ENCODE measurements around the gene FES. TPM values are rescaled to one million over a fixed set of nuclear protein-coding genes. Genes with fewer than 3 reads are reported as not detected.
A peak's percentile ranks its signal among the peaks of the same experiment; 100 is the strongest.

The FES gene
- total and polyA plus RNA-seq, 2 of the 13 experiments (the other 11 are each of a cell fraction or from before 2014, with no cell fraction given), result 4.0 to 9.5 TPM

DNA sequence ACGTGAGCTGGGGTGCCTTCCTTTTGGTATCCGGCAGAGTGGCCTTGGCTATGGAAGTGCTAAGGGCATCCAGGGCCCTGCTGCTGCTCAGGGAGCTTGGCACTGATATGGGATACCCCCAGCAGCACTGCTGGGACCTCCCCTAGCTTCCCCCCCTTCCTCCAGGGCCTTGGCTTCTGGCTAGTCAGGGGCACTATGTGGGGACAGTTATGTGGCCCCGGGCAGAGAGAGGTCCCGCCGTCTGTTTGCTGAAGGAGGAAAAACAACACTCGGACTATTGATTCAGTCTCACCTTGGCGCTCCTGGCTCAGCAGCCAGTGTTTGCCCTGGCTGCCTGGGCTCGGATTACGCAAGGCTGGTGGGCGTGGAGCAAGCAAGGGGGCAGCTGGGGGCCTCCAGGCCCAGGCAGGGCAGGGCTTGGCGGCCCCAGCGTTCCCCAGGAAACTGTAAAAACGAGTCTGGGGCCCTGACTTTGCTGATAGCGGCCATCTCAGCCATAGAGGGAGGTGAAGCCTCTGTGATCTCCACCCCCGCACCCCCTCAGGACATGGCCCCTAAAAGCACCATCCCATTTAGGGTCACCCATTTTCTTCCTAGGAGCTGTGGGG, 10.2 kb upstream of the FES start:
- intact Hi-C loops (cut with micrococcal nuclease; ENCODE audit: unreplicated experiment) (loop anchor here (1.0 to 5.0 kb wide), 2 partner anchors 13 to 382 kb away; no protein-coding TSS in a partner anchor), in situ Hi-C loops (cut with HindIII; ENCODE audit: extremely low pct_ligation_motif_present, low pct_unique_long_range_greater_than_20kb) (no loop called here)
- ChIA-PET CTCF (ENCODE audit: low intra/inter-chr PET ratio, low total read pairs) (no interaction called here), POLR2A (interaction anchor here (0.8 to 2.6 kb wide), 10 partner anchors 10 to 209 kb away, joined by 3 to 65 read pairs (median 9); partner anchors contain the start of genes BLM, FES, HDDC3 and MAN2A2)
- peaks cover 25% of the 10 kb centered on the region; the same call in 1 of the 2 replicates for H4K20me1 ChIP-seq (ENCODE audit: insufficient read depth, low read length)
- 0% methylated on average over 4 of the region's 15 CpGs for WGBS (ENCODE audit: low lambda C conversion rate)
- peaks cover 4 to 32% of the 10 kb centered on the region in 2 experiments; a peak in 4 of 5 replicates for H3K36me3 ChIP-seq (replicated peaks in 1 of 2; ENCODE audit: control insufficient read depth in 1 of 2, insufficient read depth in 2 of 2, low read length in 2 of 2)
- no peak overlapping the region; the same call in 1 of the 2 replicates for H3K9ac ChIP-seq (ENCODE audit: insufficient read depth, low read depth, low read length)
- no peak overlapping the region for H2AFZ ChIP-seq (ENCODE audit: low read length)
- peaks cover 55% of the 10 kb centered on the region for H3K4me1 ChIP-seq (ENCODE audit: insufficient read depth, low read length)
- no peaks in the 10 kb centered on the region for H3K9me3 ChIP-seq (ENCODE audit: low read length)
- DNase-seq (ENCODE audit: low spot score) (peak; percentile 97), ATAC-seq (peak; percentile 86), FAIRE-seq (peak; percentile 87)
- H3K27ac ChIP-seq (ENCODE audit: extremely low read length, insufficient read depth, low read length), result peak overlapping the region; percentile 35
- peak overlapping the region; percentile 72 to 74 (median 73); a peak in 5 of 6 replicates for H3K4me3 ChIP-seq (replicated peaks in 1 of 3; ENCODE audit: insufficient read depth in 1 of 3, low read depth in 2 of 3, low read length in 3 of 3)
- peaks cover 10% of the 10 kb centered on the region for H3K79me2 ChIP-seq (ENCODE audit: insufficient read depth, low read length)
- H3K4me2 ChIP-seq (ENCODE audit: low read depth, low read length), result peak overlapping the region; percentile 85
- BruUV-seq (replicated peaks), result no TSS peak
- H3K27me3 ChIP-seq (ENCODE audit: control insufficient read depth in 1 of 2, insufficient read depth in 2 of 2, low read length in 2 of 2), result peaks cover 0 to 17% of the 10 kb centered on the region in 2 experiments; a peak in 2 of 5 replicates
- peak; percentile 100 for TF ChIP-seq HDAC2 (CRISPR knock-in tag; IDR thresholded peaks at IDR 0.05)
- peak; percentile 91 for TF ChIP-seq TEAD3 (CRISPR knock-in tag; optimal IDR thresholded peaks at IDR 0.05; ENCODE audit: borderline replicate concordance)
- peak; percentile 61; the same call in 1 of the 2 replicates for TF ChIP-seq EED (CRISPR knock-in tag; IDR thresholded peaks at IDR 0.05)
- peak; percentile 85 for TF ChIP-seq ZNF343 (CRISPR knock-in tag; IDR thresholded peaks at IDR 0.05)
- TF ChIP-seq TSC22D2 (CRISPR knock-in tag; IDR thresholded peaks at IDR 0.05; ENCODE audit: borderline replicate concordance), result no peak; the same call in 1 of the 2 replicates
- TF ChIP-seq ZNF451 (CRISPR knock-in tag; IDR thresholded peaks at IDR 0.05), result peak; percentile 76; the same call in 1 of the 2 replicates
- 0 out of 2 replicates have a peak, but pooled peaks have one; percentile 53 for TF ChIP-seq FIP1L1 (IDR thresholded peaks at IDR 0.05; ENCODE audit: borderline replicate concordance, insufficient read depth, low read depth, low read length)
- TF ChIP-seq, protein P1, sequence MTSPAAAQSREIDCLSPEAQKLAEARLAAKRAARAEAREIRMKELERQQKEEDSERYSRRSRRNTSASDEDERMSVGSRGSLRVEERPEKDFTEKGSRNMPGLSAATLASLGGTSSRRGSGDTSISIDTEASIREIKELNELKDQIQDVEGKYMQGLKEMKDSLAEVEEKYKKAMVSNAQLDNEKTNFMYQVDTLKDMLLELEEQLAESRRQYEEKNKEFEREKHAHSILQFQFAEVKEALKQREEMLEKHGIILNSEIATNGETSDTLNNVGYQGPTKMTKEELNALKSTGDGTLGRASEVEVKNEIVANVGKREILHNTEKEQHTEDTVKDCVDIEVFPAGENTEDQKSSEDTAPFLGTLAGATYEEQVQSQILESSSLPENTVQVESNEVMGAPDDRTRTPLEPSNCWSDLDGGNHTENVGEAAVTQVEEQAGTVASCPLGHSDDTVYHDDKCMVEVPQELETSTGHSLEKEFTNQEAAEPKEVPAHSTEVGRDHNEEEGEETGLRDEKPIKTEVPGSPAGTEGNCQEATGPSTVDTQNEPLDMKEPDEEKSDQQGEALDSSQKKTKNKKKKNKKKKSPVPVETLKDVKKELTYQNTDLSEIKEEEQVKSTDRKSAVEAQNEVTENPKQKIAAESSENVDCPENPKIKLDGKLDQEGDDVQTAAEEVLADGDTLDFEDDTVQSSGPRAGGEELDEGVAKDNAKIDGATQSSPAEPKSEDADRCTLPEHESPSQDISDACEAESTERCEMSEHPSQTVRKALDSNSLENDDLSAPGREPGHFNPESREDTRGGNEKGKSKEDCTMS (CRISPR knock-in tag; conservative IDR thresholded peaks at IDR 0.05), result no peak
- no peak for TF ChIP-seq NFE2L1 (CRISPR knock-in tag; IDR thresholded peaks at IDR 0.05; ENCODE audit: borderline replicate concordance)
- TF ChIP-seq ATM (IDR thresholded peaks at IDR 0.05; ENCODE audit: borderline replicate concordance), result no peak
- TF ChIP-seq ZNF20 (CRISPR knock-in tag; IDR thresholded peaks at IDR 0.05), result no peak
- TF ChIP-seq ARHGAP35 (CRISPR knock-in tag; IDR thresholded peaks at IDR 0.05; ENCODE audit: borderline replicate concordance), result peak; percentile 96
- TF ChIP-seq ZNF557 (CRISPR knock-in tag; IDR thresholded peaks at IDR 0.05), result no peak
- TF ChIP-seq, protein P2, sequence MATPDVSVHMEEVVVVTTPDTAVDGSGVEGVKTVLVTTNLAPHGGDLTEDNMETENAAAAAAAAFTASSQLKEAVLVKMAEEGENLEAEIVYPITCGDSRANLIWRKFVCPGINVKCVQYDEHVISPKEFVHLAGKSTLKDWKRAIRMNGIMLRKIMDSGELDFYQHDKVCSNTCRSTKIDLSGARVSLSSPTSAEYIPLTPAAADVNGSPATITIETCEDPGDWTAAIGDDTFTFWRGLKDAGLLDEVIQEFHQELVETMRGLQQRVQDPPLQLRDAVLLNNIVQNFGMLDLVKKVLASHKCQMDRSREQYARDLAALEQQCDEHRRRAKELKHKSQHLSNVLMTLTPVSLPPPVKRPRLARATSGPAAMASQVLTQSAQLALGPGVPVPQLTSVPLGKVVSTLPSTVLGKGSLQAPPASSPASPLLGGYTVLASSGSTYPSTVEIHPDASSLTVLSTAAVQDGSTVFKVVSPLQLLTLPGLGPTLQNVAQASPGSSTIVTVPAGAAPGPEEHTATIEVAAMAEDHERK (CRISPR knock-in tag; IDR thresholded peaks at IDR 0.05; ENCODE audit: low read depth), result 0 out of 2 replicates have a peak, but pooled peaks have one; percentile 16
- TF ChIP-seq, protein P3, sequence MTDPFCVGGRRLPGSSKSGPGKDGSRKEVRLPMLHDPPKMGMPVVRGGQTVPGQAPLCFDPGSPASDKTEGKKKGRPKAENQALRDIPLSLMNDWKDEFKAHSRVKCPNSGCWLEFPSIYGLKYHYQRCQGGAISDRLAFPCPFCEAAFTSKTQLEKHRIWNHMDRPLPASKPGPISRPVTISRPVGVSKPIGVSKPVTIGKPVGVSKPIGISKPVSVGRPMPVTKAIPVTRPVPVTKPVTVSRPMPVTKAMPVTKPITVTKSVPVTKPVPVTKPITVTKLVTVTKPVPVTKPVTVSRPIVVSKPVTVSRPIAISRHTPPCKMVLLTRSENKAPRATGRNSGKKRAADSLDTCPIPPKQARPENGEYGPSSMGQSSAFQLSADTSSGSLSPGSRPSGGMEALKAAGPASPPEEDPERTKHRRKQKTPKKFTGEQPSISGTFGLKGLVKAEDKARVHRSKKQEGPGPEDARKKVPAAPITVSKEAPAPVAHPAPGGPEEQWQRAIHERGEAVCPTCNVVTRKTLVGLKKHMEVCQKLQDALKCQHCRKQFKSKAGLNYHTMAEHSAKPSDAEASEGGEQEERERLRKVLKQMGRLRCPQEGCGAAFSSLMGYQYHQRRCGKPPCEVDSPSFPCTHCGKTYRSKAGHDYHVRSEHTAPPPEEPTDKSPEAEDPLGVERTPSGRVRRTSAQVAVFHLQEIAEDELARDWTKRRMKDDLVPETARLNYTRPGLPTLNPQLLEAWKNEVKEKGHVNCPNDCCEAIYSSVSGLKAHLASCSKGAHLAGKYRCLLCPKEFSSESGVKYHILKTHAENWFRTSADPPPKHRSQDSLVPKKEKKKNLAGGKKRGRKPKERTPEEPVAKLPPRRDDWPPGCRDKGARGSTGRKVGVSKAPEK (CRISPR knock-in tag; IDR thresholded peaks at IDR 0.05; ENCODE audit: borderline replicate concordance), result peak; percentile 96; the same call in 1 of the 2 replicates
- TF ChIP-seq MBD4 (IDR thresholded peaks at IDR 0.05; ENCODE audit: borderline replicate concordance, low read length), result no peak; the same call in 1 of the 2 replicates

Measured in HepG2 (cell line).